Spleen (tissue), 7 donors: Measurements from ENCODE around the gene SPTBN1.

Source experiments
- CTCF ChIP-seq, 11 experiments: fragments of 200-600 bp in 7 of 11; fragments of 450-650 bp in 4 of 11; sonication (generic) in 4 of 11; IDR thresholded peaks in 8 of 11; conservative IDR thresholded peaks in 3 of 11; 1 replicate in 7 of 11; 2 replicates in 4 of 11; pipeline versions ENCODE4 v1.4.0 to v1.8.0; 2016 to 2021; ENCODE audit warnings: antibody characterized with exemption in 11 of 11, inconsistent platforms in 4 of 11, mild to moderate bottlenecking in 1 of 11
- POLR2A ChIP-seq, 3 donors: fragments of 450-650 bp; IDR thresholded peaks; one replicate each; pipeline ENCODE4 v1.5.1; 2017; ENCODE audit warnings: antibody characterized with exemption in 3 of 3, mild to moderate bottlenecking in 1 of 3
- POLR2AphosphoS5 ChIP-seq, 3 donors: sonication (generic); formaldehyde crosslinking; IDR thresholded peaks; one replicate each; pipeline ENCODE4 v1.5.1; 2017; ENCODE audit warnings: antibody characterized with exemption in 3 of 3
- donor health status: DM: no; HTN: no; CAD: no; lungs with moderate emphysema.
- donor health status: DM: no; HTN: no; CAD: no.
- donor health status: DM: no; HTN: no; CAD: no.

GRCh38 chr2:54508541-54508940 lies 52.4 kb downstream of the SPTBN1 start:
- no peak for TF ChIP-seq POLR2A (IDR thresholded peaks at IDR 0.05)
- no peak for TF ChIP-seq POLR2AphosphoS5 (IDR thresholded peaks at IDR 0.05)
- no peak for TF ChIP-seq CTCF (IDR thresholded peaks at IDR 0.05 in 8 of 11, conservative IDR thresholded peaks at IDR 0.05 in 3 of 11)
